ENCODE measurements around the gene OSCP1. TPM values are rescaled to one million over a fixed set of nuclear protein-coding genes. Genes with fewer than 3 reads are reported as not detected.
"Not testable (repeated sequence)": the region's sequence is repeated elsewhere in the genome, so short reads cannot be mapped to it uniquely, and the experiment has no call there.

OSCP1 gene
- total RNA-seq, 2 experiments from 2014 or later, result 1.3 to 1.7 TPM

DNA sequence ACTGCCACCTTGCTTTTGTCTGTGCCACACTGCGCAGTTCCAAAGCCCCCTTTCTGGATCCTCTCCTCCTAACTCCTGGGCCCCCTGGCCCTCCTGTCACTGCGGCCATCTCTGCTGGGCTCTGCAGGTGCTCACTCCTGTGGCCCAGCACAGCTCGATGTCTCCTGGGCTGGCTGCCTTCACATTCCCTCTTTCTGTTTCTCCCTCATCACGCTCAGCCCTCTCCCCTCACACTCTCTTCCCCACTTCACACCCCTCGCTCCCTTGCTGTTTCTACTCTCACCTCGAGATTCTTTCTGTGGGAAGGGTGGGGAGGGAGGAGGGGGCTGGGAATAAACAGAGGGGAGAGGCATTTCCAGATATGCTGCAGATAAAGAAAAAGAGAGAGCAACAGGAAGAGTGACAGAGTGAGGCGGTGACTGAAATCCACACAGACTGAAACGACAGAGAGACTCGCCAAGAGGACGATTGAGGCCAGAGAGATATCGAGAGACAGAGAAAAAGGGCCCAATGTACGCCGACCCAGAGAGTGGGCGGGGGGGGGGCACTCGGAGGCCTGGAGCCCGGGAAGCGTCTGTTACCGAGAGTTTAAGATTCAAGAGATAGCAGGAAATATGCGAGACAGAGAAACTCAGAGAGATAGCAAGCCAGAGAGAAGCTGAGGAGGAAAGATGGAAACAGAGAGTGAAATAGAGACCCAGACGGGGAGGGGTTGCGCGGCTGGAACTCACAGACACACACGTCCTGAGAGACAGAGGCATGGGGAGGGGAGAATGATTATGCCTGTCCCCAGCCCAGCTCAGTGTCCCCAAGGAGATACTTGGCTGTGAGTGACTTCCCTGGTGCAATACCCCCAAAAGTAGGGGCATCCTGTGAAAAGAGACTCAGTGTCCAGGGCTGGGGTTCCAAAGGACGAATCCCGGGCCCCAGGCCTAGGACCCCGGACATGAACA is 31.8 kb upstream of the OSCP1 start:
- CTCF ChIA-PET, result no interaction called here
- no peaks in the 10 kb centered on the region for H3K9me3 Mint-ChIP-seq
- H3K4me3 Mint-ChIP-seq, result peak overlapping the region; percentile 14
- DNase-seq, result no peak
- peaks cover 15% of the 10 kb centered on the region for H3K4me1 Mint-ChIP-seq
- no peak overlapping the region for H3K27ac Mint-ChIP-seq
- H3K36me3 Mint-ChIP-seq (ENCODE audit: low read depth), result no peaks in the 10 kb centered on the region
- H3K27me3 Mint-ChIP-seq, result peaks cover 19% of the 10 kb centered on the region
- POLR2A ChIA-PET, result interaction anchor here (0.9 kb wide), 1 partner anchor 10 kb away, joined by 3 read pairs; no protein-coding TSS in a partner anchor

DNA sequence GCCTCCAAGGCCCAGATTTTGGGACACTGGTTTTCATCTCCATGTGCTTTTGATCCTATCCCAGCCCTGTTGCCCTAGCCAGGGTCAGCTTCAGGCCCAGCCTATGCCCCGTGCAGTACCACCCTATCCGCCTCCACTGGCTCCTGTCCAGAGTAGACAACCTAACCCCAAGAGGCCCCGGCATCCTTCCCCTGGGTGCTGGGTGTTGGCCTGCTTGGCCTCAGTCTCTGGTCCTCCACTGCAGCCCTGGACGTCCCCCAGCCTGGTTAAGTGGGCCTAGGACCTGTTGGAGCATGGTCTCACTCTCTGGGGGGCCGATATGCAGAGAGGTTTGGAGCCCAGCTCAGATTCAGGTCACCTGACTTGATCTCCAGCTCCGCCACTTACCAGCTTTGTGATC is 30.8 kb upstream of the OSCP1 start:
- Mint-ChIP-seq H3K27ac (no peak overlapping the region), H3K36me3 (ENCODE audit: low read depth) (no peaks in the 10 kb centered on the region), H3K4me1 (peaks cover 13% of the 10 kb centered on the region), H3K4me3 (no peak overlapping the region), H3K9me3 (no peaks in the 10 kb centered on the region), H3K27me3 (peaks cover 18% of the 10 kb centered on the region)
- CTCF ChIA-PET, result no interaction called here
- DNase-seq, result no peak
- POLR2A ChIA-PET, result no interaction called here

GRCh38 chr1:36480161-36480560 is 29.9 kb upstream of the OSCP1 start:
- Mint-ChIP-seq H3K4me1 (peaks cover 15% of the 10 kb centered on the region), H3K4me3 (no peak overlapping the region), H3K36me3 (ENCODE audit: low read depth) (no peaks in the 10 kb centered on the region), H3K27me3 (peaks cover 11% of the 10 kb centered on the region), H3K27ac (no peak overlapping the region), H3K9me3 (no peaks in the 10 kb centered on the region)
- POLR2A ChIA-PET, result no interaction called here
- DNase-seq, result no peak
- CTCF ChIA-PET, result no interaction called here

DNA sequence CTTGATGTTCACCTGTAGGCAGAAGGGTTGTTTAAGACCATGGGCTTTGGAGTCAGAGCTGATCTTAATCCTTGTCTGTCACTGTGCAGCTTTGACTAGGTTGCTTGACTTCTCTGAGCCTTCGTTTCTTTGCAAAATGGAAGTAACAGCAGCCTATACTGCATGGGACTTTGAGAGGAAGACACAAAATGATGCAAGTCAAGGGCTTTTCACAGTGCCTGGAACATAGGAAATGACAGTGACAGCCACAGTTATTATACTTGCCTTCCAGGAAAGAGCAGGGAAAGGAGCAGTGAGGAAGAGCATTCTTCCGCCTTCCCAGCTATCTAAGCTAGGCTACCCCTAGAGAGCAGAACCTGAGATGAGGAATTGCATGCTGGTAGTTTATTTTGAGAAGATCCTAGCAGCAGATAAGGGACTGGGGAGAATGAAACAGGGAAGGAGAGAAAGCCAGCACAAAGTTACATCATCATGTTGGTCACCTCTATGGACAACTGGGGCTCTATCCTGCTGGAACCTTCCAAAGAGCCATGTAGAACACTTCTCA is 29.3 kb upstream of the OSCP1 start:
- Mint-ChIP-seq H3K9me3 (no peaks in the 10 kb centered on the region), H3K36me3 (ENCODE audit: low read depth) (no peaks in the 10 kb centered on the region), H3K27me3 (peaks cover 11% of the 10 kb centered on the region), H3K4me3 (no peak overlapping the region), H3K27ac (no peak overlapping the region), H3K4me1 (peaks cover 17% of the 10 kb centered on the region)
- ChIA-PET POLR2A (interaction anchor here (0.9 to 1.0 kb wide), 2 partner anchors 15 to 24 kb away, joined by 3 read pairs; partner anchors contain the start of gene MRPS15), CTCF (interaction anchor here (1.7 kb wide), 1 partner anchor 37 kb away, joined by 5 read pairs; no protein-coding TSS in a partner anchor)
- no peak for DNase-seq

GRCh38 chr1:36477615-36478014 is 27.4 kb upstream of the OSCP1 start:
- H3K27me3 Mint-ChIP-seq; H3K27ac Mint-ChIP-seq; H3K4me3 Mint-ChIP-seq; POLR2A ChIA-PET; H3K36me3 Mint-ChIP-seq (ENCODE audit: low read depth); DNase-seq; H3K9me3 Mint-ChIP-seq: not testable (repeated sequence)
- CTCF ChIA-PET, result interaction anchor here (0.7 kb wide), 1 partner anchor 162 kb away, joined by 3 read pairs; no protein-coding TSS in a partner anchor
- H3K4me1 Mint-ChIP-seq, result peaks cover 33% of the 10 kb centered on the region

DNA sequence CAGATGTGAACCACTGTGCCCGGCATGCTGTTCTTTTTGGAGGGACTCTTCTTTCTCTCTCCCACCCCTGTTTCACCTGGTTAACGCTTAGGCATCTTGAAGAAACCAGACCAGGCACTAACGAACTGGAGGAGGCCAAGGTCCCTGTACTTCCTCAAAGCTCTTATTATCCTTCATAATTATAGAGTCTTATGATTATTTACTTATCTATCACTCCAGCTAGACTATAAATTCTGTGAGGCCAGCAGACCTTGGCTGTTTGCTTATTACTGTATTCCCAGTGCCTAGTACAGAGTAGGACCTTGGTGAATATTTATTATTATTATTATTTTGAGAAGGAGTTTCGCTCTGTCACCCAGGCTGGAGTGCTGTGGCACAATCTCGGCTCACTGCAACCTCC is 26.7 kb upstream of the OSCP1 start:
- Mint-ChIP-seq H3K27ac (no peak overlapping the region), H3K27me3 (peaks cover 7% of the 10 kb centered on the region), H3K4me1 (peaks cover 30% of the 10 kb centered on the region), H3K4me3 (no peak overlapping the region), H3K36me3 (ENCODE audit: low read depth) (no peaks in the 10 kb centered on the region), H3K9me3 (no peaks in the 10 kb centered on the region)
- ChIA-PET CTCF (interaction anchor here (0.8 kb wide), 1 partner anchor 39 kb away, joined by 3 read pairs; no protein-coding TSS in a partner anchor), POLR2A (no interaction called here)
- no peak for DNase-seq

- H3K4me1 Mint-ChIP-seq, result peaks cover 27% of the 10 kb centered on the region
- H3K4me3 Mint-ChIP-seq, result no peak overlapping the region
- H3K9me3 Mint-ChIP-seq, result no peaks in the 10 kb centered on the region
- H3K27ac Mint-ChIP-seq, result no peak overlapping the region
- peaks cover 7% of the 10 kb centered on the region for H3K27me3 Mint-ChIP-seq
- H3K36me3 Mint-ChIP-seq (ENCODE audit: low read depth), result no peaks in the 10 kb centered on the region
- ChIA-PET CTCF (interaction anchor here (0.8 kb wide), 1 partner anchor 40 kb away, joined by 3 read pairs; no protein-coding TSS in a partner anchor), POLR2A (no interaction called here)
- no peak for DNase-seq
Observed at GRCh38 chr1:36475910-36476604, 25.8 kb upstream of the OSCP1 start.

DNA sequence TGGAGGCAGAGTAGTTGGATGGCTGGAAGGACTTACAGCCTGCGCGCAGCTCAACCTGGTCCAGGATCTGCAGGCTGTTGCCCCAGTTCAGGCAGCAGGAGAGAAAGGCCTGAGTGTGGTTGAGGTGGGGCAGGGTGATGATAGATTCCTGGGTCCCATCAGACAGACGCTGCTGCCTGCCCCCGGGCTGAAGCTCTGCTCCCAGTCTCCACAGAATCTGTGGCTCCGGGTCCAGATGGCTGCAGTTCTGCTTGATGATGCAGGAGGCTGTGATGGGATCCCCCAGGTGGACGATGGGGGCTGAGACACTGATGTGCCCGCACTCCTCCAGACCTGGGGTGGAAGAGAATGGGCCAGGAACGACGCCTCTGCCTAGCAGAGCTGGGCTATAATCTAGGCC is 25.1 kb upstream of the OSCP1 start:
- DNase-seq, result no peak
- H3K9me3 Mint-ChIP-seq, result no peaks in the 10 kb centered on the region
- no peak overlapping the region for H3K4me3 Mint-ChIP-seq
- peaks cover 7% of the 10 kb centered on the region for H3K27me3 Mint-ChIP-seq
- H3K4me1 Mint-ChIP-seq, result peaks cover 27% of the 10 kb centered on the region
- ChIA-PET CTCF (interaction anchor here (1.3 to 1.8 kb wide), 2 partner anchors 11 to 41 kb away, joined by 4 read pairs; partner anchors contain the start of gene MRPS15), POLR2A (interaction anchor here (2.2 kb wide), 1 partner anchor 11 kb away, joined by 16 read pairs; the partner anchor contains the start of gene MRPS15)
- H3K36me3 Mint-ChIP-seq (ENCODE audit: low read depth), result no peaks in the 10 kb centered on the region
- no peak overlapping the region for H3K27ac Mint-ChIP-seq

- H3K4me1 Mint-ChIP-seq, result peaks cover 21% of the 10 kb centered on the region
- no peak overlapping the region for H3K27ac Mint-ChIP-seq
- H3K27me3 Mint-ChIP-seq, result no peaks in the 10 kb centered on the region
- H3K4me3 Mint-ChIP-seq, result no peak overlapping the region
- ChIA-PET CTCF (no interaction called here), POLR2A (interaction anchor here (0.7 to 1.7 kb wide), 4 partner anchors 9 to 20 kb away, joined by 3 to 7 read pairs (median 3); partner anchors contain the start of genes CSF3R and MRPS15)
- no peaks in the 10 kb centered on the region for H3K36me3 Mint-ChIP-seq (ENCODE audit: low read depth)
- H3K9me3 Mint-ChIP-seq, result no peaks in the 10 kb centered on the region
- no peak for DNase-seq
Observed at GRCh38 chr1:36472656-36473055, 22.4 kb upstream of the OSCP1 start.

DNA sequence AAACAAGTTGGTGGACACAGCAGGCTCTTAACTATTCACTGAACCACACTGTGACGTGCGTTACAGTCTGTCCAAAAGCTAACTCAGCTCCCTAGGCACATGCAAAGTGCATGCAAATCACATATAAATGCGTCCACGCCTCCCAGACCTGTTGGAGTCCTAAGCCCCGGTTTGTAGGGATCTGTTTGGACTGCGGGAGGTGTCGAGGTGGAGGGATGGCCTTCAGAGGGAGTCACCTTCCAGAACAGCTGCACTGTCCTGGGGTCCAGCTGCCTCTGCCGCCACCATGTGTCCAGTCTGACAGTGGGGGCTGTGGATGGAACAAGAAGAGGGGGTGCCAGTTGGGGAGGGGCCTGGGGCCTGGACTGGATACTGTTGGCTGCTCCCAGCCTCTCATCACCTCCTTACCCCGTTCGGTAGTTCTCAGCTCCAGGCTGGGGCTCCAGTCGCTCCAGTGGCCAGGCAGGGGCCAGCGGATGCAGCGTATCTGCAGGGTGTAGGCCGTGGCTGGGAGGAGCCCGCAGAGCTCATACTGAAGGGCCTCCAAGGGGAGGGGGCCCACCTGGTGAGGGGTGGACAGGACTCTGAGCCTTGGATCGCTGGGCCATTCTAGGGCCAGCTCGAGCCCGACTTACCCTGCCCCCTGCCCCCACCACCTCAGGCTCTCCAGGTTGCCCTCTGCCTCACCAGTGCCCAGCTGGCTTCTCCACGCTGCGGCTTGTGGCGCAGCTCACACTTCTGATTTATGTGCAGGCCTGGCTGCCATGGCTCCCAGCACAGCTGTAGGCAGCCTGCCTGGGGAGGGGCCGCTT is 21.8 kb upstream of the OSCP1 start:
- Mint-ChIP-seq H3K4me3 (no peak overlapping the region), H3K4me1 (peaks cover 21% of the 10 kb centered on the region), H3K27me3 (no peaks in the 10 kb centered on the region), H3K36me3 (ENCODE audit: low read depth) (no peaks in the 10 kb centered on the region), H3K27ac (no peak overlapping the region), H3K9me3 (no peaks in the 10 kb centered on the region)
- ChIA-PET CTCF (interaction anchor here (0.5 to 0.6 kb wide), 2 partner anchors 12 to 1619 kb away, joined by 3 to 6 read pairs; no protein-coding TSS in a partner anchor), POLR2A (interaction anchor here (0.7 to 1.7 kb wide), 3 partner anchors 9 to 11 kb away, joined by 3 to 7 read pairs (median 3); partner anchors contain the start of genes CSF3R and MRPS15)
- DNase-seq, result no peak

GRCh38 chr1:36469163-36469562 is 18.9 kb upstream of the OSCP1 start:
- H3K36me3 Mint-ChIP-seq (ENCODE audit: low read depth), result peaks cover under 1% of the 10 kb centered on the region
- no peaks in the 10 kb centered on the region for H3K9me3 Mint-ChIP-seq
- CTCF ChIA-PET, result interaction anchor here (1.1 to 1.3 kb wide), 2 partner anchors 18 to 22 kb away, joined by 3 read pairs; no protein-coding TSS in a partner anchor
- H3K27ac Mint-ChIP-seq, result no peak overlapping the region
- POLR2A ChIA-PET, result no interaction called here
- H3K27me3 Mint-ChIP-seq, result no peaks in the 10 kb centered on the region
- H3K4me3 Mint-ChIP-seq, result no peak overlapping the region
- DNase-seq, result no peak
- peaks cover 32% of the 10 kb centered on the region for H3K4me1 Mint-ChIP-seq

Measured in activated CD4-positive, alpha-beta memory T cell treated with anti-CD3 and anti-CD28 coated beads, Interleukin-2, amount 10 ng/mL, durations not matched to agents 7 days and 5 days (primary cell).